GM12878 (cell line): ENCODE data around the gene PHACTR3. TPM values are rescaled to one million over a fixed set of nuclear protein-coding genes. Genes with fewer than 3 reads are reported as not detected.

Experiments used
- ATAC-seq: fragments of 200-7000 bp; cut with Tn5 transposase; 3 replicates; pipeline ENCODE4 v1.9.1; 2020; ENCODE audit warnings: mild to moderate bottlenecking, moderate library complexity
- BruUV-seq: library from RNA; stranded (reverse); fragments of 400-500 nt; replicated peaks from 2 replicates; lab custom pipeline; 2021; lab: Mats Ljungman, UMichigan
- CTCF ChIA-PET: fragments of 300-600 bp; sonication (Branson Sonifier 250); formaldehyde crosslinking; extraction: SDS; loops from one replicate; lab custom pipeline; 2021; ENCODE audit warnings: inconsistent platforms; lab: Yijun Ruan, JAX
- POLR2A ChIA-PET: fragments of 350-600 bp; formaldehyde crosslinking; extraction: SDS; loops from one replicate; lab custom pipeline; 2021; ENCODE audit warnings: inconsistent platforms; lab: Charles Lee
- RAD21 ChIA-PET: fragments of 300-600 bp; sonication (Branson Sonifier 250); formaldehyde crosslinking; loops from one replicate; lab custom pipeline; 2023; ENCODE audit warnings: antibody characterized with exemption; ENCODE audit not compliant: unreplicated experiment; lab: Charles Lee
- SMC1A ChIA-PET: fragments of 300-600 bp; sonication (Branson Sonifier 250); formaldehyde crosslinking; loops from one replicate; lab custom pipeline; 2023; ENCODE audit not compliant: unreplicated experiment, uncharacterized antibody; lab: Charles Lee
- DNase-seq: peaks from one replicate; pipeline ENCODE4 v3.0.0-alpha.2; 2011; ENCODE audit warnings: low read depth, low spot score
- FAIRE-seq: peaks from 3 replicates; lab custom pipeline; 2011; peaks lifted over from hg19 to GRCh38; lab: Jason Lieb, UNC
- H2AFZ ChIP-seq: 2 replicates; pipeline ENCODE4 v1.6.0; 2011; ENCODE audit warnings: low read depth, low read length, control low read depth; ENCODE audit not compliant: control insufficient read depth
- H3K27ac ChIP-seq: 2 replicates; pipeline ENCODE4 v1.5.1; 2011; ENCODE audit warnings: control low read depth; ENCODE audit not compliant: control insufficient read depth, insufficient read depth
- H3K27me3 ChIP-seq, 2 experiments: replicated peaks in 1 of 2; 2 replicates each; pipeline versions ENCODE4 v1.6.0 to v1.6.1; 2011; ENCODE audit warnings: low read length in 1 of 2; ENCODE audit not compliant: control insufficient read depth in 2 of 2, insufficient read depth in 2 of 2
- H3K36me3 ChIP-seq, 2 experiments: 2 replicates each; pipeline ENCODE4 v1.5.1; 2011; ENCODE audit warnings: low read length in 1 of 2; ENCODE audit not compliant: control insufficient read depth in 2 of 2, insufficient read depth in 2 of 2
- H3K4me1 ChIP-seq: 2 replicates; pipeline ENCODE4 v1.6.1; 2011; ENCODE audit warnings: mild to moderate bottlenecking, low read length, moderate library complexity, mixed read lengths; ENCODE audit not compliant: control insufficient read depth, insufficient read depth
- H3K4me2 ChIP-seq: 2 replicates; pipeline ENCODE4 v1.6.0; 2011; ENCODE audit warnings: control low read depth; ENCODE audit not compliant: control insufficient read depth, insufficient read depth
- H3K4me3 ChIP-seq: fragments of 200-600 bp; sonication (generic); 2 replicates; pipeline ENCODE4 v1.5.1; 2016
- H3K79me2 ChIP-seq: 2 replicates; pipeline ENCODE4 v1.6.0; 2011; ENCODE audit warnings: low read length; ENCODE audit not compliant: control insufficient read depth, insufficient read depth
- H3K9ac ChIP-seq: 2 replicates; pipeline ENCODE4 v1.8.0; 2011; ENCODE audit warnings: low read length, control low read depth, mixed read lengths; ENCODE audit not compliant: control insufficient read depth, insufficient read depth
- H3K9me3 ChIP-seq: replicated peaks from 3 replicates; pipeline ENCODE4 v1.5.1; 2011; ENCODE audit warnings: mild to moderate bottlenecking, low read length; ENCODE audit not compliant: control insufficient read depth, insufficient read depth
- H4K20me1 ChIP-seq: 2 replicates; pipeline ENCODE4 v1.6.0; 2011; ENCODE audit not compliant: control insufficient read depth, insufficient read depth
- ATF3 ChIP-seq: IDR thresholded peaks from 2 replicates; pipeline ENCODE4 v1.6.1; 2011; ENCODE audit warnings: low read depth, mild to moderate bottlenecking, low read length, moderate library complexity, borderline replicate concordance; ENCODE audit errors: extremely low read depth
- BHLHE40 ChIP-seq, 2 experiments: fragments of 450-650 bp in 1 of 2; IDR thresholded peaks; 2 replicates each; pipeline ENCODE4 v1.6.1; 2011 to 2017; ENCODE audit warnings: low read depth in 2 of 2, borderline replicate concordance in 1 of 2, improper control_type of control experiment in 1 of 2, low read length in 1 of 2, mild to moderate bottlenecking in 1 of 2
- CBX5 ChIP-seq: sonication (generic); IDR thresholded peaks from 2 replicates; pipeline ENCODE4 v1.6.1; 2016; ENCODE audit warnings: low read depth, moderate library complexity, mild to moderate bottlenecking, inconsistent platforms
- IKZF2 ChIP-seq, 2 experiments: fragments of 450-650 bp; IDR thresholded peaks; 2 replicates each; pipeline ENCODE4 v1.6.1; 2017; ENCODE audit warnings: mild to moderate bottlenecking in 2 of 2, moderate library complexity in 2 of 2
- JUND ChIP-seq: IDR thresholded peaks from 2 replicates; pipeline ENCODE4 v1.6.1; 2012; ENCODE audit warnings: low read depth, mild to moderate bottlenecking, low read length, improper control_type of control experiment, moderate library complexity
- RAD51 ChIP-seq: fragments of 450-650 bp; IDR thresholded peaks from 2 replicates; pipeline ENCODE4 v1.6.1; 2016; ENCODE audit warnings: moderate library complexity, mild to moderate bottlenecking, inconsistent platforms
- RELA ChIP-seq: fragments of 450-650 bp; IDR thresholded peaks from 2 replicates; pipeline ENCODE4 v1.8.0; 2014; ENCODE audit warnings: borderline replicate concordance; ENCODE audit not compliant: partially characterized antibody
- REST ChIP-seq: IDR thresholded peaks from 2 replicates; pipeline ENCODE4 v1.6.1; 2012; ENCODE audit warnings: mild to moderate bottlenecking, low read depth, low read length
- RFX5 ChIP-seq: IDR thresholded peaks from 2 replicates; pipeline ENCODE4 v1.6.1; 2011; ENCODE audit warnings: low read depth, low read length, improper control_type of control experiment
- SIN3A ChIP-seq: IDR thresholded peaks from 2 replicates; pipeline ENCODE4 v1.6.1; 2012; ENCODE audit warnings: low read depth, low read length, improper control_type of control experiment
- USF1 ChIP-seq: IDR thresholded peaks from 2 replicates; pipeline ENCODE4 v1.6.1; 2011; ENCODE audit warnings: borderline replicate concordance, low read depth, mild to moderate bottlenecking, moderate library complexity, mixed read lengths, low read length; ENCODE audit not compliant: insufficient read depth; ENCODE audit errors: extremely low read length
- USF2 ChIP-seq: IDR thresholded peaks from 2 replicates; pipeline ENCODE4 v1.6.1; 2011; ENCODE audit warnings: low read depth, low read length, improper control_type of control experiment, borderline replicate concordance
- ZZZ3 ChIP-seq: IDR thresholded peaks from 2 replicates; pipeline ENCODE4 v1.6.1; 2011; ENCODE audit warnings: low read depth; ENCODE audit not compliant: control insufficient read depth, insufficient read length
- WGBS: methylation state at CpG from one replicate; pipeline ENCODE4 v1.1.6; 2016; ENCODE audit warnings: low lambda C conversion rate; ENCODE audit not compliant: insufficient replicate concordance, insufficient coverage; ENCODE audit errors: missing lambda C conversion rate; 5-methylcytosine and 5-hydroxymethylcytosine counted together
- in situ Hi-C: fragments of 300-500 bp; cut with MboI; formaldehyde crosslinking; loops from 9 replicates; pipeline ENCODE4 v1.14.3; 2018; ENCODE audit warnings: mixed read lengths
- intact Hi-C: fragments of 100-400 bp; cut with micrococcal nuclease; formaldehyde crosslinking; loops from one replicate; pipeline ENCODE4 v1.14.2; 2022; ENCODE audit not compliant: unreplicated experiment
- polyA plus RNA-seq, 11 experiments: library from polyadenylated mRNA; depleted of rRNA in 4 of 11; unstranded in 6 of 11; stranded (reverse) in 5 of 11; fragments of >200 nt; fragmentation: Nextera tagmentation in 4 of 11; fragmentation: Illumina TruSeq in 1 of 11; extraction: Ambion mirVana in 4 of 11; extraction: Trizol in 1 of 11; gene quantifications; 1 replicate in 1 of 11; 2 replicates in 10 of 11; pipeline versions ENCODE4 v1.2.1 to v1.2.3, GENCODE V29; 2011 to 2016; ENCODE audit warnings: inconsistent platforms in 2 of 11, missing spikeins in 2 of 11, low read depth in 1 of 11
- total RNA-seq, 4 experiments: library from RNA; depleted of rRNA in 3 of 4; stranded (reverse); fragments of >200 nt in 3 of 4; fragmentation: Illumina TruSeq in 1 of 4; extraction: Trizol in 1 of 4; gene quantifications; 2 replicates each; pipeline versions ENCODE4 v1.2.1 to v1.2.3, GENCODE V29; 2013 to 2021

PHACTR3 gene
- total and polyA plus RNA-seq, 10 of the 15 experiments (the other 5 are each of a cell fraction or from before 2014, with no cell fraction given): 0.17 to 2.7 (median 0.27) TPM; not detected in 1

GRCh38 chr20:59816146-59816738, 211.9 kb downstream of the PHACTR3 start:
- Histone ChIP-seq H3K9ac (no peak overlapping the region), H4K20me1 (no peaks in the 10 kb centered on the region), H3K79me2 (no peaks in the 10 kb centered on the region), H3K36me3 (no peaks in the 10 kb centered on the region), H3K4me1 (no peaks in the 10 kb centered on the region), H3K27ac (no peak overlapping the region), H2AFZ (no peak overlapping the region), H3K27me3 (no peaks in the 10 kb centered on the region; a peak in 1 of 4 replicates), H3K9me3 (no peaks in the 10 kb centered on the region), H3K4me3 (no peak overlapping the region), H3K4me2 (no peak overlapping the region)
- no peak for DNase-seq
- ATAC-seq: no peak
- intact Hi-C loops: loop anchor here (2.0 kb wide), 1 partner anchor 33 kb away; no protein-coding TSS in a partner anchor
- FAIRE-seq: no peak
- SMC1A ChIA-PET: no interaction called here
- 18% methylated on average over 4 of the region's 4 CpGs for WGBS
- in situ Hi-C loops: loop anchor here (25.0 kb wide), 1 partner anchor 1254 kb away; no protein-coding TSS in a partner anchor
- POLR2A ChIA-PET: no interaction called here
- BruUV-seq: no TSS peak
- CTCF ChIA-PET: interaction anchor here (1.7 kb wide), 1 partner anchor 36 kb away, joined by 3 read pairs; no protein-coding TSS in a partner anchor
- TF ChIP-seq RAD51: no peak
- no peak for TF ChIP-seq ATF3
- TF ChIP-seq IKZF2 (IDR thresholded peaks at IDR 0.05): no peak
- no peak for TF ChIP-seq REST
- no peak for TF ChIP-seq JUND
- no peak for TF ChIP-seq RFX5
- TF ChIP-seq USF2: no peak
- no peak for TF ChIP-seq SIN3A
- no peak for TF ChIP-seq CBX5
- no peak for TF ChIP-seq USF1
- no peak for TF ChIP-seq RELA
- TF ChIP-seq BHLHE40 (IDR thresholded peaks at IDR 0.05; ENCODE audit: borderline replicate concordance in 1 of 2, low read depth in 2 of 2, low read length in 1 of 2): no peak
- TF ChIP-seq ZZZ3: no peak
- RAD21 ChIA-PET: no interaction called here
